Stimulated activated CD8-positive, alpha-beta memory T cell treated with anti-CD3 and anti-CD28 coated beads, Interleukin-12 subunit alpha, Interleukin-12 subunit beta, amount 100 ng/mL, for 1 hour (primary cell): ENCODE results near the gene CCNB1IP1.
"Not testable (repeated sequence)": the region's sequence is repeated elsewhere in the genome, so short reads cannot be mapped to it uniquely, and the experiment has no call there.

Experiments
- DNase-seq: peaks from one replicate; pipeline ENCODE4 v3.0.0-alpha.2; 2020; ENCODE audit warnings: low read depth

CCNB1IP1 gene

DNA sequence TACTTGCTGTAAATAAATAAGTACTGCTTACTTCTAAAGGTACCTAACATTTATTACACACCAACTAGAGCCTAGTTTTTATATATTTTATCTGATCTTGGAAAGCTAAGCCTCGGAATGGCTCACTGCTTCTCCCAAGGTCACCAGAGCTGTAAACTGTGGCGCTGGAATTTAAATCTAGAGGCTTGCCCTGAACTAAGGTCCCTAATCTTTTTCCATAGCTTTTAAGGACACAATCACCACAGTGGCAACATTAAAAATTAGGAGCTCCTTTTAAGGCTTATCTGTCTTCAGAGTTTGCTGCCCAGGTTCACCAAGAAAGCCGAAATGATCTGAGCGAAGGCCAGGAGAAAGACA lies 670 bp downstream of the CCNB1IP1 start:
- DNase-seq, result no peak

DNA sequence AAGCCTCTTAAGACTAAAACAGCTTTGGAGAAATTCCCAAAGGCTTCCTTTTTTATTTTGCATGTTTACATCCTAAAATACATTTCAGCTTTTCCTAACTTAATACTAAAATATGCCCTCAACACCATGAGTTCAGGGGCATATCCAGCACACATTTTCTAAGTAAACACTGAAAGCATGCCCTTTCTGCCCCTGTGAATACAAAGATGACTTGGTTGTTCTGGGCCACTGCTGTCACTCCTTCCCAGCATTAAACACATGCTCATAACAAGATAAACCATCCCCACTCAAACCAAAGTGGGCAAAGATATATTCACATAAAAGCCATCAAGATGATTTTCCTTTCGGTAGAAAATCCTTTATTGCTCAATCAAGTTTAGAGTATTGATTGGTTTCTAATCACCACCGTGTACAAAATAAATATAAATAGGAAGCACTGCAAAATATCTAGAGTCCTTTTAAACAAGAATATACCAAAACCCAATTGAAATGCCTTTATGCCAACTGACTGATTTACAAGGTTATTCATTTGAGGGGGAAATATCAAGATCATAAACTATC lies 1.9 kb downstream of the CCNB1IP1 start:
- DNase-seq, result no peak

DNA sequence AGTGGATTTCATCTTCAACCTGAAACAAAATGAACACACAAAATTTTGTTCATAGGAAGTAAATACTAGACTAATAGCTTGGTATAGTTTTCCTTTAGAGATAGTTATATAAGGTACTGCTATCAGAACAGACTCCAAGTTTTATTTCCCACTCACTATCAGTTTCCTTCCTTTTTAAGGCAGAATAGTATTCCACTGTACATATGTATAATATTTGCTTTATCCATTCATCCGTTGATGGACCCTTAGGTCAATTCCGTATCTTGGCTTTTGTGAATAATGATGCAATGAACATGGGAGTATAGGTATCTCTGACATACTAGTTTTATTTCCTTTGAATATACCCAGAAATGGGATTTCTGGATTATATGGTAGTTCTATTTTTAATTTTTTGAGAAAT lies 3.7 kb downstream of the CCNB1IP1 start:
- no peak for DNase-seq

DNA sequence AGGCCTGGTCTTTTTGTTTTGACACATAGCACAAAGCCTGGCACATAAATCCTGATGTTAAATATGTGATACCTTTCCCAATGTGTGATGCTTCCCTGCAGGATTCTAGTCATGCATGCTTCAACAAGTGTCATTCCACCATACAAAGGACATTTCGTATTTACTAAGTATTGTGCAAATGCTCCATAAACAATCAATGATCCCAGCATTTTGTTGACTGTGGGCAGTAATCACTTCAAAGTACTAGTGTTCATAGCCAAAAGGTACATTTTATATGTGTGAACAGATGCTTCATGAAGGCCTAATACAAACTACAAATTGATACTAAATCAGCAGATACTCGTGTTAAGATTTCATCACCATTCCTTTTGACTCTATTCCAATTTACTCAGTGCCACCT lies 4.4 kb downstream of the CCNB1IP1 start:
- DNase-seq, result no peak

DNA sequence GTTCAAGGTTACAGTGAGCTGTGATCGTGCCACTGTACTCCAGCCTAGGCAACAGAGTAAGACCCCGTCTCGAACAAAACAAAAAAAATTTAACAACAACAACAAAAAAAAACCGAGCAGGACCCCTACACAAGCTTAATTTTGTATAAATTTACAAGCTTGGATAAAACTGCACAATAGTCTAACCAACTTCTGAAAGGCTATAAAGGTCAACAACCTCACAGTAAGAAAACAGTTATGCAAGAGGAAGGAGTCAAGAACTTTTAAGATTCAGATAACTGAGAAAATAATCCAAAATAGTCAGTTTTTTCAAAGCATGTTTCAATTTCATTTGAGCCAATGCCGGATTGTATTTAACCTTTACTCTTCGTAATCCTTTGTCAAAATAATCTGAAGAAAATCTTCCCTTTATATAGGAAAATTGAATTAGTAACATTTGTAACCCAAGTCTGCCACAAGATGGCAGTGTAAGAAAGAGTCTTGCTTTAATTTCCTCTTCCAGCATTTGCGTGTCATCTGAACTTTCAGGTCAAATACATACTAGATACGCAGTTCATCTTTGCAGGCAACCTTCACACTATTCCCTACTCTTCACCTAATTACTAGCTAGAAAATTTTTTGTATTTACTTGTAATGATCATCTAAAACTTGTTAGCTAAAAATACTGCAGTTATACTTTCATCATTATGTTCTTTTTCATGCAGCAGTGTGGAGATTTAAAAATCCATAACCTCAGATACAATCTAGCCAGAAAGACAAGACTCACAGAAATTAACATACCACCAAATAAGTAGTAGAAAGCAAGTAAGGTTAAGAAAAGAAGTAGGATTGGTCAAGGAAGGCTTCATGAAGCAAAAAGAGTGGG lies 5.8 kb downstream of the CCNB1IP1 start:
- no peak for DNase-seq

DNA sequence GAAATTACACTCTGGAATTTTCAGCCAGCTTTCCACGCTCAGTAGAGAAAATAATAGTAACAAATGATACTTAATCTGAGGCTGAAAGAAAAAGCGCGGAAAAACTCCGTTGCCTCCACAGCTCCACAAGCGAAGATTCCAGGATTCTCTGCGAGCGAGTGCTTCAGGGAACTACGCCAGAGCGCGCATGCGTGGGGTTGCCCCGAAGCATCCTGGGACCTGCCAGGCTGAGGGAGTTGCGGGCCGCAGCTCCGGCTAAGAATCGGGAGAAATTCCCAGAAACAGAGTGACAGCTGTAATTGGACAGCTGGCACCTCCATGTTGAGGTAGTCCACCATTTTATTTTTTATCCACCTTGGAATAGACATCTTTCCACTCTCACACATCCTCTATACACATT lies 15.4 kb downstream of the CCNB1IP1 start:
- no peak for DNase-seq

DNA sequence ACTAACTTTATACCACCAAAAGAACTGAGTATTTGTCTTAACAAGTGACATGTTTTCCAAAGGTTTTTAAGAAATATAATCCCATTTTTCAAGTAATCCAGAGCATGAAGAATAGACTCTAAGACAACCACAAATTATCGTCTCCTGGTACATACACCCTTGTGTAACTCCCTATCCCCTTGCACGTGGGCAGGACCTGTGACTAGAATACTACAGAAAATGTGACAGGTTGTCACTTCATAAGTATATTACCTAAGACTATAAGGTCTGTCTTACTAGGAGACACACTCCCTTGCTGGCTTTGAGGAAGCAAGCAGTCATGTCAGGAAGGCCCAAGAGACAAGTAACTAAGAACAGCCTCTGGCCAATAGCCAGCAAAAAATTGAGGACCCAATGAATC lies 19.1 kb downstream of the CCNB1IP1 start:
- no peak for DNase-seq

DNA sequence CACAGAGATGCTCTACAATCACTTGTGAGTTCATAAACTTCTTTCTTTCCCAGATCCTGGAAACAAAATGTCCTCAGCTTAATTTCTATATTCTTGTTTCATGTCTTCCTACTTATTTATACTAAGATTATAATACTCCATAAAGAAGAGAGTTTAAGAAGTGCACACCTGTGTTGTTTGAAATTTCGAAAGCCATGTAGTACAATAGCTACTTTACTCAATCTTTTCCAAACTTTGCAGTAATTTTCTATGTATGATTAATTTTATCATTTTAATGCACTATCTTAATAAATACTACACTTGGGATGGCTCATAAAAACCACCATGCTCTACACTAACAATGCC lies 27.0 kb downstream of the CCNB1IP1 start:
- DNase-seq, result no peak

DNA sequence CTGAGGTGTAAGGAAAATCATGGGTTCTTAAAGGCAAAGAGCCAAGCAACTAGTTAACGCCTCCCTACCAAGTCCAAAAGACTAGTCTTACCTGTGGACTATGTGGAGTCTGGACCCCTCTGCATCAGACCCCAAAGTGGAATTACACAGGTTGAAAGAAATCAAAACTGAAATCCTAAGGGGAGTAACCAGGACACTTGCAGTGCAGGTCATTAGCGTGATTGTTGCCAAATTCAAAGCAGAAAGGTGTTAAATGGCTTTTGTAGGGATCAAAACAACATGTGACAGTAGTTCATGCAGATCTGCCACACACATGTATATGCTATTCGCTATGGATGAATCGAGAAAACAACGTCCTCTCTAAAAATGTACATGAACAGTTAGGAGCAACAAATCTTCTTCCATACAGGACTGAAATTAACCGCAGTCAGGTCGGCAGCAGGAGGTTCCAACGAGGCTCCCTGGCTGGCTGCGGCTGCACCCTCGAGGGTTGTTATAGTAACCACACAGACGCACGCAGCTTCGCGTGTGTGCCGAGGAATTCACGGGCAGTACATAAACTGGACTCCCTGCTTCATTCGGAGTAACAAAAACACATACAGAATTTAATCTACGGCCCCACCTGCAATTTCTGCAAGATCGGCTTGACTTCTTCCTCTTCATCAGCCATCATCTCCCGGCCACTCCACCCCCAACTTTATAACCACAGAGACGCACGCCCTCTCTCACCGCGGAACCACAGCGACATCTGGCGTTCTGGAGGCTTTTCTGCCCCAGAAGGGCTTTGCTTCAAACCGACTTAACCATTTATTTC lies 27.6 kb downstream of the CCNB1IP1 start, which contains the start of gene TTC5:
TSS of gene TTC5 (minus strand) at position 687 of the 814 bp plus-strand sequence. CDS start at position 673, 14 bp downstream.
- peak; percentile 86 for DNase-seq

DNA sequence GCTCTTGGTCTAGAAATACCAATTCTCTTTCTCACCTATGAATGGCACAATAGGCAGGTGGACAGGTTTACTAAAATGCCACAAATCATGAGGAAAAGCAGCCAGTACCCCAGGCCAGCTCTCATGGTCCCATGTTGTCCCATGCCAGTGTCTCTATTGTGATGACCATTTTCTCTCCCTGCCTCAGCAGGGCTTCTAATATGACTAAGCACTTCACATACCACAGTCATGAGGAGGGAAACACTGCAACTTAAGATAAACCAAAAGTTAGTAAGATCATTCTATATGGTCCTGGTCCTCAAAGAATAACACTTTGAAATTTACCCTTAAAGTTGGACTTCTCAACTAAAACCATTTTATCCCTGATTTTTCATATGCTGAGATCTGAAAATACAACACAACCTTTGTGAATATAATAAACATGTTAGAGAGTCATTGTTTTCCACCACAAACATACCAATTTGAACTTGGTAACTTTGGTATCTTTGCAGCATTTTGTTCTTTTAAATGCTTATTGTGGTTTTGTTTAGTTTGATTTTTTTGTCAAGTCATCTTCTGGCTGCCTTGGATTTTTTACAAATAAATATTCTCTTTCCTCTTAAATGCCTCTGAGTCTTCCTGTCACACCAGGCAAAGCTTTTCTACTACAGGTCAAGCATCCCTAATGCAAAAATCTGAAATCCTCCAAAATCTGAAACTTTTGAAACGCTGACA lies 30.9 kb downstream of the CCNB1IP1 start:
- no peak for DNase-seq

DNA sequence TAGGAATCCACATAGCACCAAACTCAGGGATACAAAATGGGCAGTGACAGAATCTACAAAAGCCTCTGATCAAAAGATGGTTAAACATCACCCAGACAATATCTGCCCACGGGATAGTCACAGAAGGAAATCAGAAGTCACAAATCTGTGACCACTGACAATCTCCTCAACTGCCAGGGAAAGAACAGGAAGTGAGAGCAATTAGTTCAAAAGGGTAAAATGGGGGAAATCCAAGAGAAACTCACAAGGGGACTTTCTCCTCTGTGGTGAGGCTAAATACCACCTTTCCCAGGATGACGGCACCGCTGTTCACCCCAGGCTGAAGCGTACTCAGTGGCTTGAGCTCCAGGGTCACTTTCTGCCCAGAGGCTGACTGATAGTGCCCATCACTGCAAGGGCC lies 38.0 kb downstream of the CCNB1IP1 start:
- no peak for DNase-seq

DNA sequence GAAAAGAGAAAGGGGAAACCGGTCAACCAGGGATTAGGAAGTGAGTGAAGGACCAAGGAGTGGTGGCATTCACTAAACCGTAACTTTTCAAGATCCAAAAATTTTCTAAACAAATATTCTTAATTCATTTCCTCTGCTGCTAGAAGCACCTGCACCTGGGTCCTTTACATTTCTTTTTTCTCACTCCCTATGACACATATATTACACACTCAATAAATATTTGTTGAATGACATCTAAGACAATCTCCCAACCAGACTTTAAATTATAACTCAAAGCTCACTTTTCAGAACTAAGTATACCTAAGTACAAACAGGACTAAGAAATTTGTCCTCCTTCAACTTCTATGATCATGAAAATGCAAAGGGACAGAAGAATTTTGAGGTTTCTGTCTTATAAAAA lies 38.4 kb downstream of the CCNB1IP1 start:
- DNase-seq, result no peak

DNA sequence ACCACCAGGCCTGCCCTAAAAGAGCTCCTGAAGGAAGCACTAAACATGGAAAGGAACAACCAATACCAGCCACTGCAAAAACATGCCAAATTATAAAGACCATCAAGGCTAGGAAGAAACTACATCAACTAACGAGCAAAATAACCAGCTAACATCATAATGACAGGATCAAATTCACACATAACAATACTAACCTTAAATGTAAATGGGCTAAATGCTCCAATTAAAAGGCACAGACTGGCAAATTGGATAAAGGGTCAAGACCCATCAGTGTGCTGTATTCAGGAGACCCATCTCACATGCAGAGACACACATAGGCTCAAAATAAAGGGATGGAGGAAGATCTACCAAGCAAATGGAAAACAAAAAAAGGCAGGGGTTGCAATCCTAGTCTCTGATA lies 51.1 kb downstream of the CCNB1IP1 start:
- DNase-seq, result not testable (repeated sequence)

DNA sequence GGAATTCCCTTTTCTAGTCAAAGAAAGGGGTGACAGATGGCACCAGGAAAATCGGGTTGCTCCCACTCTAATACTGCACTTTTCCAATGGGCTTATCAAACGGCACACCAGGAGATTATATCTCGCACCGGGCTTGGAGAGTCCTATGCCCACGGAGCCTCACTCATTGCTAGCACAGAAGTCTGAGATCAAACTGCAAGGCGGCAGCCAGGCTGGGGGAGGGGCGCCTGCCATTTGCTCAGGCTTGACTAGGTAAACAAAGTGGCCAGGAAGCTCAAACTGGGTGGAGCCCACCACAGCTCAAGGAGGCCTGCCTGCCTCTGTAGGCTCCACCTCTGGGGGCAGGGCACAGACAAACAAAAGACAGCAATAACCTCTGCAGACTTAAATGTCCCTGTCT lies 52.8 kb downstream of the CCNB1IP1 start:
- not testable (repeated sequence) for DNase-seq

DNA sequence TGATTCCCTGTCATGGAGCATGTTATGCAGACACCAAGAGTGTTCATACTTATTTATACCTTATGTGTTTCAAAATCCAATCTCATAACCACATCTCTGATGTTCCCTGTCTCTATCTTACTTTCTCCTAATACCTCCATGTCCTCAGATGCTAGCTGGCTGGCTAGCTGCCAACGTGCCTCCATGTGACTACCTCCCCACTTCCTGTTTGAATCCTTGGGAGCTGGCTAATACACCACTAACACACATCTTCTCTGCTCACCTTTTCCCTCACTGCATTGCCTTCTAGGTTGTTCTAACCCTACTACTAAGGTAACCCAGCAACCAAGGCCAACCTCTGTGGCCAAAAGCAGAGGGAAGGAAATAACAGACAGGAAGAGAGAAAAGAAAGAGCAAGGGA lies 54.7 kb downstream of the CCNB1IP1 start:
- no peak for DNase-seq

DNA sequence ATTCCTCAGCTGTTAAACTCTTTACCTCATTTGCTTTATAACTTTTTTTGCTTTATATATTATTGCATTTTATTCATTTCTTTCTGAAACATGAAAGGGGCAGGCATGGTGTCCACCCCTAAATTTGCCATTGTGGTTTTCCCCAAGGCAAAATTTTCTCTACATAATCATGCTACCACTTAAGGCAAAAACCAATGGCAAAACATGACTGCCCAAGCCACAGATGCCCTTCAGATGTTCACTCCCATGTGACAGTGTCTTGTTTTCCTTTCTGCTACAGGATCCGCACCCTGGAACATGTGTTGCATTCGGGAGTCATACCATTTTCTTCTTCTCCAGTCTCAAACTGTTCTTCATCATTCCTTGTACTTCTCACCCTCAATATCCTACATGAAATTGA lies 55.7 kb downstream of the CCNB1IP1 start:
- no peak for DNase-seq

DNA sequence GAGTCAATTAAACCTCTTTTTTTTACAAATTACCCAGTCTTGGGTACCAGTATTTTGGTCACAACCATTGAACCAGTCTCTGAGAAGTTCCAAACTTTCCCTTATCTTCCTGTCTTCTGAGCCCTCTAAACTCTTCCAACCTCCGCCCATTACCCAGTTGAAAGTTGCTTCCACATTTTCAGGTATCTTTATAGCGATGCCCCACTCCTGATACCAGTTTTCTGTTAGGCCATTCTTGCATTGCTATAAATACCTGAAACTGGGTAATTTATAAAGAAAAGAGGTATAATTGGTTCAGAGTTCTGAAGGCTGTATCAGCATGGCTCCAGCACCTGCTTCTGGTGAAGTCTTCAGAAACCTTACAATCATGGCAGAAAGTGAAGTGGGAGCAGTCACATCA lies 59.0 kb downstream of the CCNB1IP1 start:
- no peak for DNase-seq

DNA sequence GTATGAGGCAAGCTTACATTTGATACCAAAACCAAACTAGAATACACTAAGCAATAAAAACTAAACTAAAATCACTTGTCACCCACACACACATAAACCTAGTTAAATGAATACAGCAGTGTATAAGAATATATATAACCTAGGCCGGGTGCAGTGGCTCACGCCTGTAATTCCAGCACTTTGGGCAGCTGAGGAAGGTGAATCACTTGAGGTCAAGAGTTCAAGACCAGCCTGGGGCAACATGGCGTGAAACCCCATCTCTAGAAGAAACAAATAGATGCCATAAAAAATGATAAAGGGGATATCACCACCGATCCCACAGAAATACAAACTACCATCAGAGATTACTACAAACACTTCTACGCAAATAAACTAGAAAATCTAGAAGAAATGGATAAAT lies 68.7 kb downstream of the CCNB1IP1 start:
- DNase-seq, result not testable (repeated sequence)

DNA sequence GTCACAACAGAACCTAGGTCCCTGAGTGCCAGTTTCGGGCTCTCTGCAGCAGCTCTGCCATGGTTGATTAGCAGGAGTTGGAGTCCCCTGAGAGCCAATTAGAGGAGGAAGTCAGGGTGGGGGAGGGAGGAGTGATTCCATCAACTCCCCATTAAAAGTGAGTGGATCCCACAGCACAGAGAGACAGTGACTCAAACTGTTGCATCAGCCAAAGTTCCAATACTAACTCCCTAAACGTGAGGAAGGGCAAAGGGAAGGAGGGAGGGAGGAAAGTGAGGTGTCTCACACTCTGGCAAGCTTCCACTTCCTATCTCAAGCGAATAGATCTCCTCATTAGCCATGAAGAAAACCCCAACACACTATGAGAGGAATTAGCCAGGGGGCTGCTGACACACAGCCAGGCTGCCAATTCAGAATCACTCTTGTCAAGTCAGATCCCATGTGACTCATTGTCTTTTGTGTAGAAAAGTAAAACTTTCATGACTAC lies 70.4 kb downstream of the CCNB1IP1 start:
- no peak for DNase-seq
